H1 (cell line): Measurements from ENCODE around the gene CST11. TPM values are rescaled to one million over a fixed set of nuclear protein-coding genes. Genes with fewer than 3 reads are reported as not detected.
A peak's percentile ranks its signal among the peaks of the same experiment; 100 is the strongest.

Source experiments
- CTCF ChIA-PET: fragments of 300-600 bp; sonication (Branson Sonifier 250); formaldehyde crosslinking; loops from one replicate; lab custom pipeline; 2021; ENCODE audit not compliant: partially characterized antibody; lab: Charles Lee
- POLR2A ChIA-PET: fragments of 300-600 bp; sonication (Branson Sonifier 250); formaldehyde crosslinking; loops from one replicate; lab custom pipeline; 2021; ENCODE audit warnings: inconsistent platforms; ENCODE audit not compliant: partially characterized antibody; lab: Charles Lee
- DNase-seq, 2 experiments: peaks; one replicate each; pipeline versions ENCODE4 v3.0.0 to v3.0.0-alpha.2; 2010 to 2022; ENCODE audit warnings: low spot score in 2 of 2, low read depth in 1 of 2, mixed read lengths in 1 of 2
- FAIRE-seq: peaks from 2 replicates; lab custom pipeline; 2011; peaks lifted over from hg19 to GRCh38; lab: Jason Lieb, UNC
- H2AFZ ChIP-seq: 2 replicates; pipeline ENCODE4 v1.8.1; 2012; ENCODE audit warnings: low read length, inconsistent platforms
- H2AK5ac ChIP-seq: 2 replicates; pipeline ENCODE4 v1.6.1; 2013; ENCODE audit warnings: low read depth, low read length
- H2BK120ac ChIP-seq: replicated peaks from 2 replicates; pipeline ENCODE3; 2013; ENCODE audit warnings: low read depth, low read length, inconsistent platforms
- H2BK12ac ChIP-seq: 2 replicates; pipeline ENCODE4 v1.6.1; 2013; ENCODE audit warnings: low read depth, low read length
- H2BK15ac ChIP-seq: 2 replicates; pipeline ENCODE4 v1.6.1; 2013; ENCODE audit warnings: low read length
- H2BK20ac ChIP-seq: 2 replicates; pipeline ENCODE4 v1.6.1; 2013; ENCODE audit warnings: low read length
- H2BK5ac ChIP-seq: 2 replicates; pipeline ENCODE4 v1.6.1; 2013; ENCODE audit warnings: low read depth, low read length
- H3K14ac ChIP-seq: 2 replicates; pipeline ENCODE4 v1.6.1; 2013; ENCODE audit warnings: inconsistent platforms; ENCODE audit not compliant: insufficient read length
- H3K18ac ChIP-seq: 2 replicates; pipeline ENCODE4 v1.6.1; 2013; ENCODE audit warnings: low read length; ENCODE audit errors: extremely low read depth
- H3K23ac ChIP-seq: 2 replicates; pipeline ENCODE4 v1.6.1; 2013; ENCODE audit warnings: inconsistent platforms; ENCODE audit not compliant: insufficient read length
- H3K23me2 ChIP-seq: 2 replicates; pipeline ENCODE4 v1.6.1; 2013; ENCODE audit warnings: low read depth, low read length
- H3K27ac ChIP-seq: 2 replicates; pipeline ENCODE4 v1.6.1; 2011; ENCODE audit warnings: low read depth, low read length, inconsistent platforms
- H3K27me3 ChIP-seq, 4 experiments: replicated peaks in 1 of 4; 1 replicate in 1 of 4; 2 replicates in 3 of 4; pipeline versions ENCODE4 v1.6.1 to v1.8.1; 2011 to 2013; ENCODE audit warnings: low read length in 3 of 4, mild to moderate bottlenecking in 3 of 4, inconsistent platforms in 2 of 4, mixed read lengths in 2 of 4, moderate library complexity in 1 of 4; ENCODE audit not compliant: control insufficient read depth in 3 of 4, insufficient read depth in 3 of 4; ENCODE audit errors: extremely low read depth in 1 of 4
- H3K36me3 ChIP-seq, 4 experiments: 2 replicates each; pipeline versions ENCODE4 v1.6.1 to v1.8.1; 2011 to 2013; ENCODE audit warnings: mild to moderate bottlenecking in 4 of 4, low read length in 3 of 4, moderate library complexity in 2 of 4, control low read depth in 1 of 4, inconsistent platforms in 1 of 4; ENCODE audit not compliant: insufficient read depth in 4 of 4, control insufficient read depth in 2 of 4
- H3K4ac ChIP-seq: replicated peaks from 2 replicates; pipeline ENCODE3; 2013; ENCODE audit warnings: low read length, low read depth, mixed read lengths, inconsistent platforms; ENCODE audit not compliant: insufficient read length
- H3K4me1 ChIP-seq, 4 experiments: replicated peaks in 1 of 4; 1 replicate in 1 of 4; 2 replicates in 3 of 4; pipeline versions ENCODE4 v1.6.1 to v1.8.1; 2011 to 2013; ENCODE audit warnings: low read length in 3 of 4, inconsistent platforms in 2 of 4, mixed read lengths in 1 of 4; ENCODE audit not compliant: insufficient read depth in 4 of 4, control insufficient read depth in 3 of 4
- H3K4me2 ChIP-seq, 2 experiments: 2 replicates each; pipeline versions ENCODE4 v1.6.1 to v1.8.1; 2011 to 2013; ENCODE audit warnings: low read depth in 2 of 2, low read length in 2 of 2, control low read depth in 1 of 2, inconsistent platforms in 1 of 2, mild to moderate bottlenecking in 1 of 2; ENCODE audit not compliant: insufficient read depth in 1 of 2
- H3K4me3 ChIP-seq, 4 experiments: fragments of 200-600, 300-600 bp in 1 of 4; sonication (generic), shearing (Covaris generic), sonication (Bioruptor Twin) in 1 of 4; 2 replicates each; pipeline versions ENCODE4 v1.5.1 to v1.8.1; 2011 to 2016; ENCODE audit warnings: low read length in 4 of 4, low read depth in 3 of 4, control low read depth in 2 of 4, inconsistent platforms in 2 of 4, mild to moderate bottlenecking in 2 of 4, mixed read lengths in 1 of 4, moderate library complexity in 1 of 4; ENCODE audit not compliant: insufficient read depth in 2 of 4; ENCODE audit errors: extremely low read depth in 1 of 4
- H3K56ac ChIP-seq: replicated peaks from 2 replicates; pipeline ENCODE3; 2013; ENCODE audit warnings: low read depth, mild to moderate bottlenecking, mixed read lengths, low read length, inconsistent platforms; ENCODE audit not compliant: insufficient read length
- H3K79me1 ChIP-seq: 2 replicates; pipeline ENCODE4 v1.6.1; 2013; ENCODE audit warnings: low read depth, low read length, control low read depth
- H3K79me2 ChIP-seq, 2 experiments: 2 replicates each; pipeline versions ENCODE4 v1.6.1 to v1.8.1; 2012 to 2013; ENCODE audit warnings: low read length in 2 of 2, mild to moderate bottlenecking in 2 of 2, inconsistent platforms in 1 of 2; ENCODE audit not compliant: insufficient read depth in 2 of 2, control insufficient read depth in 1 of 2
- H3K9ac ChIP-seq, 4 experiments: replicated peaks in 1 of 4; 1 replicate in 1 of 4; 2 replicates in 3 of 4; pipeline versions ENCODE4 v1.6.1 to v1.8.1; 2011 to 2013; ENCODE audit warnings: low read depth in 3 of 4, low read length in 3 of 4, control low read depth in 2 of 4, mild to moderate bottlenecking in 2 of 4, moderate library complexity in 2 of 4, inconsistent platforms in 1 of 4; ENCODE audit errors: extremely low read depth in 1 of 4
- H3K9me3 ChIP-seq, 2 experiments: 2 replicates each; pipeline versions ENCODE4 v1.6.1 to v1.8.1; 2012 to 2013; ENCODE audit warnings: mild to moderate bottlenecking in 2 of 2, moderate library complexity in 2 of 2, control low read depth in 1 of 2, inconsistent platforms in 1 of 2, low read depth in 1 of 2, low read length in 1 of 2, mixed read lengths in 1 of 2; ENCODE audit not compliant: insufficient read depth in 2 of 2
- H4K20me1 ChIP-seq, 2 experiments: replicated peaks in 1 of 2; 2 replicates each; pipeline versions ENCODE3 to v1.8.1; 2011 to 2013; ENCODE audit warnings: inconsistent platforms in 2 of 2, low read length in 2 of 2, mild to moderate bottlenecking in 1 of 2; ENCODE audit not compliant: insufficient read depth in 2 of 2, control insufficient read depth in 1 of 2
- H4K5ac ChIP-seq: 2 replicates; pipeline ENCODE4 v1.6.1; 2013; ENCODE audit warnings: low read length, low read depth, mixed read lengths, inconsistent platforms; ENCODE audit not compliant: insufficient read length
- H4K8ac ChIP-seq: 2 replicates; pipeline ENCODE4 v1.8.0; 2013; ENCODE audit warnings: mild to moderate bottlenecking, moderate library complexity, low read length, inconsistent platforms; ENCODE audit not compliant: insufficient read depth; ENCODE audit errors: extremely low read depth
- H4K91ac ChIP-seq: replicated peaks from 2 replicates; pipeline ENCODE3; 2013; ENCODE audit warnings: low read length, mixed read lengths, inconsistent platforms; ENCODE audit not compliant: insufficient read length
- CBX5 ChIP-seq: fragments of 300-800, 300-1000 bp; sonication (generic); IDR thresholded peaks from 2 replicates; pipeline ENCODE4 v1.7.1; 2016; ENCODE audit warnings: antibody characterized with exemption, low read length, low read depth
- RFX5 ChIP-seq: IDR thresholded peaks from 2 replicates; pipeline ENCODE4 v1.6.1; 2011; ENCODE audit warnings: low read depth, low read length, improper control_type of control experiment, borderline replicate concordance
- TEAD4 ChIP-seq: IDR thresholded peaks from 2 replicates; pipeline ENCODE4 v1.6.1; 2012; ENCODE audit warnings: low read depth, low read length, inconsistent platforms, mixed read lengths
- WGBS, 2 experiments: shearing (Covaris generic) in 1 of 2; methylation state at CpG; one replicate each; pipeline versions ENCODE4 v1.1.6 to v1.1.7; 2013 to 2015; ENCODE audit warnings: low lambda C conversion rate in 2 of 2, mixed read lengths in 2 of 2, inconsistent platforms in 1 of 2, low coverage in 1 of 2, missing lambda C conversion rate in 1 of 2; ENCODE audit not compliant: insufficient replicate concordance in 2 of 2, insufficient coverage in 1 of 2, insufficient read length in 1 of 2; ENCODE audit errors: extremely low coverage in 1 of 2, missing lambda C conversion rate in 1 of 2; 5-methylcytosine and 5-hydroxymethylcytosine counted together
- polyA plus RNA-seq, 7 experiments: library from polyadenylated mRNA; depleted of rRNA in 3 of 7; stranded (reverse) in 5 of 7; unstranded in 2 of 7; fragments of >200 nt in 5 of 7; fragments of 200-250 nt in 2 of 7; gene quantifications; 1 replicate in 5 of 7; 2 replicates in 1 of 7; 4 replicates in 1 of 7; pipeline versions ENCODE4 v1.2.1 to v1.2.3, GENCODE V29; 2011 to 2013; ENCODE audit warnings: missing spikeins in 2 of 7, mixed read lengths in 2 of 7
- total RNA-seq: library from RNA; stranded (reverse); fragmentation: NEBNext Ultra II Directional; extraction: Animal tissue kit (Norgen Biotek cat#: 25700); gene quantifications from 2 replicates; pipeline ENCODE4 v1.2.1, GENCODE V29; 2021

The CST11 gene
- total and polyA plus RNA-seq, 2 of the 8 experiments (the other 6 are each of a cell fraction or from before 2014, with no cell fraction given): 2.0 TPM; not detected in 1

DNA sequence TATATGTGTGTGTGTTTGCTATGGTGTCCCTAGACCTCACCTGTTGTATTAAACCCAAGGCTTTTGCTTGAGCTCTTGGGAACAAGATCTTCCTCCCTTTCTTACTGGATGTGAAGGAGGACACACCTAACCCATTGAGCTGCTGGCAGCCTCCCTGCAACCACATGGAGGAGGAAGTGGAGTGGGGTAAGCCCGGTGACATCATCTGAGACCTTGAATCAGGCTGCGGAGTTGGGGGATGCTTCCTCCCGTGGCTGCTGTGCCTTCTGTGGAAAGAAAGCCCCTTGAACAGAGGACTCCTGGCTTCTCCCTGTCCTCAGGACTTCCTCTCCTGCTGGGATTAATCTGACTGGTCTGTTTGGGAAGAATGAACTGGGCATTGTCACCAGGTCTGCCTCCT, 3.3 kb downstream of the CST11 start:
- TF ChIP-seq TEAD4 (no peak), CBX5 (no peak), RFX5 (no peak)
- Histone ChIP-seq H3K27ac (no peak overlapping the region), H2BK120ac (no peak overlapping the region), H3K14ac (no peak overlapping the region), H2BK12ac (peak overlapping the region; percentile 35; the same call in 1 of the 2 replicates), H2BK20ac (no peak overlapping the region), H2AK5ac (no peak overlapping the region), H4K5ac (no peak overlapping the region), H3K23me2 (peaks cover 12% of the 10 kb centered on the region), H3K4ac (no peak overlapping the region), H3K4me1 (peaks cover 0 to 3% (median 0%) of the 10 kb centered on the region in 4 experiments; a peak in 2 of 7 replicates), H2BK15ac (peak overlapping the region; percentile 8; the same call in 1 of the 2 replicates), H3K4me2 (no peak overlapping the region), H3K79me2 (0 out of 4 replicates have a peak, but pooled peaks cover 0 to 4% of the 10 kb centered on the region in 2 experiments), H3K27me3 (peaks cover 0 to 7% (median 0%) of the 10 kb centered on the region in 4 experiments; a peak in 2 of 7 replicates), H3K18ac (no peak overlapping the region), H4K20me1 (peaks cover 0 to 5% of the 10 kb centered on the region in 2 experiments), H4K91ac (no peak overlapping the region), H3K9me3 (no peaks in the 10 kb centered on the region), H3K56ac (no peak overlapping the region), H3K79me1 (no peaks in the 10 kb centered on the region), H3K23ac (no peak overlapping the region), H3K36me3 (no peaks in the 10 kb centered on the region; a peak in 1 of 8 replicates), H3K4me3 (no peak overlapping the region), H4K8ac (no peak overlapping the region; the same call in 1 of the 2 replicates), H3K9ac (no peak overlapping the region), H2BK5ac (0 out of 2 replicates have a peak overlapping the region, but pooled peaks have one; percentile 32), H2AFZ (0 out of 2 replicates have a peak overlapping the region, but pooled peaks have one; percentile 8)
- no peak for FAIRE-seq
- no peak for DNase-seq
- CTCF ChIA-PET: interaction anchor here (1.3 to 18.9 kb wide), 3 partner anchors 9 to 157 kb away, joined by 4 to 328 read pairs (median 6); partner anchors contain the start of gene CST9
- POLR2A ChIA-PET: no interaction called here
- 86% methylated on average over 3 of the region's 3 CpGs; no CpG with 5 or more reads in 1 of the 2 experiments for WGBS, 2 experiments
